ENCODE data around the gene SYDE1.
"Not testable (repeated sequence)": the region's sequence is repeated elsewhere in the genome, so short reads cannot be mapped to it uniquely, and the experiment has no call there.

The SYDE1 gene

DNA sequence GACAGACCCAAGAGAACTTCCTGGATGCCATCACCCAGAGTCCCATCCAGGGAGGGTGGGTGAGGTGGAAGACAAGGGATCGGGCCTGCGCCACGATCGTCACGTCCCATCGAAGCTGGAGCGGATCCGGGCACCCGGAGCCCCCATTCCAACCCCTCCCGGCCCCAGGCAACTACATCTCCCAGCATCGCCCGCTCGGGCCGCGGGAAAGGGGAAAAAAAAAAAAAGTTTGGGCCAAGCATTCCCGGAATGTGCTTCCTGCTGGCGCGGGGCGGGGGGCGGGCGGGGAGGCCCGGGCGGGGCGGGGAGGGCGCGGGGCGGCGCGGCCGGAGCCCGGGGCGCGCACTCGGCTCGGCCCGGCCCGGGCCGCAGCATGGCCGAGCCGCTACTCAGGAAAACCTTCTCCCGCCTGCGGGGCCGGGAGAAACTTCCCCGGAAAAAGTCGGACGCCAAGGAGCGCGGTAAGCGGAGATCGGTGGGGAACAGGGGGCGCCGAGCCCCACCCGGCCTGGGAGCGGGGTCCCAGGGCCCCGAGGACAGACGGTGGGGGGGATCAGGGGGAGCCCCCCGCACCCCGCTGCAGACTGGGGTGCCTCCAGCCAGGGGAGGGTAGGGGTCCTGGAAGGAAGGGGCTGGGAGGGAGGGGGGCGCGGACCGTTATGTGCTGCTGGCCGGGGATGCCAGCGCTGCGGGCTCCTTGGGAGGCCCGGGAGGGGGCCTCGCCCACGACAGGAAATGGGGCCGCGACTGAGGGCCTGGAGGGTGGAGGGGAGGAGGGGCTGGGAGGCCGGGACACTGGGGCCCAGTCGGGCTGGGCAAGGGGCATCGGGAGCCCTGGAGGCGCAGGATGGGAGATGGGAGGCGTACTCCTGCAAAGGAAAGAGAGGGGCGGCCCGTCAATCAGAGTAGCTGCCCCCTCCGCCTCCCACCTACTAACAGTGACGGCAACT, at the start of gene SYDE1:
TSS of gene SYDE1 (plus strand) at position 341 of the 950 bp plus-strand sequence. CDS start at position 374, 33 bp downstream.
- no peak for DNase-seq (ENCODE audit: low read depth)

DNA sequence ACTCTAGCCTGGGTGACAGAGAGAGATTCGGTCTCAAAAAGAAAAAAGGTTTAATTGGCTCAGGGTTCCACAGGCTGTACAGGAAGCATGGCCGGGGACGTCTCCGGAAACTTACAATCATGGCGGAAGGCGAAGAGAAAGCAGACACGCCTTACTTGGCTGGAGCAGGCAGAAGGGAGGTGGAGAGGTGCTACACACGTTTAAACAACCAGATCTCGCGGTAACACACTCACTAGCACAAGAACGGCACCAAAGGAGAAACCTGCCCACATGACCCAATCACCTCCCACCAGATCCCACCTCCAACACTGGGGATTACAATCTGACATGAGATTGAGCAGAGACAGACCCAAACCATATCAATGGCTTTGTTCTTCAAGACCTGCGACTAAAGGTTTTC, 45.2 kb upstream of the SYDE1 start:
- DNase-seq (ENCODE audit: low read depth): no peak

GRCh38 chr19:15070386-15070785, 36.8 kb upstream of the SYDE1 start:
- not testable (repeated sequence) for DNase-seq (ENCODE audit: low read depth)

GRCh38 chr19:15072930-15073647, 34.1 kb upstream of the SYDE1 start:
- DNase-seq (ENCODE audit: low read depth): no peak

GRCh38 chr19:15074371-15074770, 32.8 kb upstream of the SYDE1 start:
- DNase-seq (ENCODE audit: low read depth): no peak

DNA sequence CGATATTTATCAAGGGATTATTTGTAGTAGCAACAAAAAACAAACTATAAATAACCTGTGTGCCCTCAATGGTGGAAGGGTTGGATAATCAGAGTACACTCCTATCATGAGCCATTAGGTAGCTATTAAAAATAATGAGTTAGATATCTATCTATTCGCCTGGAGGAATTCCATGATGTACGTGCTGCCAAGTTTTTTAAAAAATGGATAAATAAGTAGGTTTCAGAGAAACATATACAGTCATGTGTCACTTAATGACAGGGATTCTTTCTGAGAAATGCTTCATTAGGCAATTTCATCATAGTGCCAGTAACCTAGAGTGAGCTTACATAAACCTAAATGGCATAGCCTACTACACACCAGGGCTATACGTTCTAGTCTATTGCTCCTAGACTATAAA, 31.4 kb upstream of the SYDE1 start:
- no peak for DNase-seq (ENCODE audit: low read depth)

- not testable (repeated sequence) for DNase-seq (ENCODE audit: low read depth)
These were observed 27.2 kb upstream of the SYDE1 start for GRCh38 chr19:15080002-15080401.

DNA sequence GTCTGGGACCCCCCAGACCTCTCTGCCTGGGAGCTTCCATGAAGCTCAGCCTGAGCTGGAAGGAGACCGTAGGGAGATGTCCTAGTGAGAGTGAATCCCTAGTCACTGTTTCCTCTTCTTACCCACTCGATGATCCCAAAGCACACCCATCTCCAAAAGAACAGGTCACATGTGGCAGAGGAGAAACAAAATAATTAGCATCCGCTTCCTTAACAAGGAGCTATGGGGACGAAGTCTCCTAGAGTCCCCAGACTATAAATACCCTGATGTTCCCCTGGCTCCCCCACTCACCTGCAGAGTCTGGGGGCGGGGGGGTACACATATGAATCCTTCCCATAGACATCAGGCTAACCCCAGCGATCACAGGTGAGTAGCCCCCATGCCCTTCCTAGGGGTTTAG, 25.3 kb upstream of the SYDE1 start, which contains the start of gene OR1I1:
TSS of gene OR1I1 (plus strand) at position 301 of the 400 bp plus-strand sequence. CDS start 4,855 bp downstream, outside the sequence.
- DNase-seq (ENCODE audit: low read depth): no peak

GRCh38 chr19:15087182-15087581, 20.0 kb upstream of the SYDE1 start:
- DNase-seq (ENCODE audit: low read depth): no peak

GRCh38 chr19:15091918-15092753, 15.1 kb upstream of the SYDE1 start:
- no peak for DNase-seq (ENCODE audit: low read depth)

GRCh38 chr19:15093001-15093400, 14.2 kb upstream of the SYDE1 start:
- DNase-seq (ENCODE audit: low read depth): no peak

DNA sequence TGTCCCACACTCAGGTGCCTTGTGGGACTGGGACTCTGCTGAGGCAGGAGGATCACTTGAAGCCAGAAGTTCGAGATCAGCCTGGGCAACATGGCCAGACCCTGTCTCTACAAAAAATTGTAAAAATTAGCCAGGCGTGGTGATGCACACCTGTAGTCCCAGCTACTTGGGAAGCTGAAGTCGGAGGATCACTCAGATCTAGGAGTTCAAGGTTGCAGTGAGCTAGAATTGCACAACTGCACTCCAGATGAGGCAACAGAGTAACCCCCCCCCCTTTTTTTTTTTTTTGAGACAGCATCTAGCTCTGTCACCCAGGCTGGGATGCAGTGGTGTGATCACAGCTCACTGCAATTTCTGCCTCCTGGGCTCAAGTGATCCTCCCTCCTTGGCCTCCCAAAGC, 11.0 kb upstream of the SYDE1 start:
- no peak for DNase-seq (ENCODE audit: low read depth)

GRCh38 chr19:15097980-15098379, 9.2 kb upstream of the SYDE1 start:
- DNase-seq (ENCODE audit: low read depth): not testable (repeated sequence)

GRCh38 chr19:15098460-15098859, 8.7 kb upstream of the SYDE1 start:
- no peak for DNase-seq (ENCODE audit: low read depth)

DNA sequence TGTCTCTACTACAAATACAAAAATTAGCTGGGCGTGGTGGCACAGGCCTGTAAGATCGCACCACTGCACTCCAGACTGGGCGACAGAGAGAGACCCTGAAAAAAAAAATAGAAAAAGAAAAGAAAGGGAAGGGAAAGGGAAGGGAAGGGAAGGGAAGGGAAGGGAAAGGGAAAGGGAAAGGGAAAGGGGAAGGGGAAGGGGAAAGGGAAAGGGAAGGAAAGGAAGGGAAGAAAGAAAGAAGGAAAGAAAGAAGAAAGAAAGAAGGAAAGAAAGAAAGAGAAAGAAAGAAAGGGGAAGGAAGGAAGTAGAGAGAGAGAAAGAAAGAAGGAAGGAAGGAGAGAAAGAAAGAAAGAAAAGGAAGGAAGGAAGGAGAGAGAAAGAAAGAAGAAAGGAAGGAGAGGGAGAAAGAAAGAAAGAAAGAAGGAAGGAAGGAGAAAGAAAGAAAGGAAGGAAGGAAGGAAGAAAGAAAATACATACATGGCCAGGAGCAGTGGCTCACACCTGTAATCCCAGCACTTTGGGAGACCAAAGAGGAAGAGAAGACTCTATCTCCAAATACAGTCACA, 8.1 kb upstream of the SYDE1 start:
- no peak for DNase-seq (ENCODE audit: low read depth)

DNA sequence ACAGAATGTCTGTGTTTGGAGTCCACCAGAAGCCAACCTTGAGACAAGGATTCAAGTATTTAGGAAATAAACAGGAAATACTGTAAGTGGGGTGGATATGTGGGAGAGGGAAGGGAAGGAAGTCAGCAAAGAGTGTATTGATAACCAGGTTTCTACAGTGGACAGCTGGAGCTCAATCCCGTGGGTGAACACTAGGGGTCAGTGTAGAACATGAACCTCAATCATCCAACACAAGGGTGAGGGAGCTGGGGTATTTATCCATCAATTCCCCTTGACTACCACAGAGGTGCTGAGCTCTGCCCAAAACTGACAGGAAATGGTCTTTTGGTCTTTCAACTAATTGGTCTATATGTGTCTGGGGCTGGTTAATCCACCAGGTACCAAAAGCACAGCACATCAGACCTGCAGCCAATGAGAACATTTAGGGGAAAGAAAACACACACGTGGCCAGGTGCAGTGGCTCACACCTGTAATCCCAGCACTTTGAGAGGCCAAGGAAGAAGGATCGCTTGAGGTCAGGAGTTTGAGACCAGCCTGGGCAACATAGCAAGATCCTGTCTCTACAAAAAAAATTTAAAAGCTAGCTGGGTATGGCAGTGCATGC, 5.6 kb upstream of the SYDE1 start:
- DNase-seq (ENCODE audit: low read depth): no peak

GRCh38 chr19:15104003-15104402, 3.2 kb upstream of the SYDE1 start:
- DNase-seq (ENCODE audit: low read depth): no peak

- DNase-seq (ENCODE audit: low read depth): no peak
These were observed 2.8 kb upstream of the SYDE1 start for GRCh38 chr19:15104411-15104810.

DNA sequence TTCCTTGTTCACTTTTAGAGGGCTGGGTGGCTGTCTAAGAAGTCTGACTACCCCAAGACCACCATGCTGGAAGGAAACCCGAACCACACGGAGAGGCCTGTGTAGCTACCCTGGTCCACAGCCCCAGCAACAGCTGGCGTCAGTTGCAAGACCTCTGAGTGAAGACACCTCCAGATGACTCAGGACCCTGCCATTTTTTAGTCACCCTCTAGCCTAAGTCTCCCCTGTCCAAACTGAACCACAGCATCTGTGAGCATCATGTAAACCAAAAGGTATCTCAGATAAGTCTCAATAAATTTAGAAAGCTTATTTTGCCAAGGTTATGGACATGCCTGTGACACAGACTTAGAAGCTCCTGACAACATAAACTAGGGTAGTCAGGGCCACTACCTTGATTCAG, 2.2 kb upstream of the SYDE1 start:
- no peak for DNase-seq (ENCODE audit: low read depth)

DNA sequence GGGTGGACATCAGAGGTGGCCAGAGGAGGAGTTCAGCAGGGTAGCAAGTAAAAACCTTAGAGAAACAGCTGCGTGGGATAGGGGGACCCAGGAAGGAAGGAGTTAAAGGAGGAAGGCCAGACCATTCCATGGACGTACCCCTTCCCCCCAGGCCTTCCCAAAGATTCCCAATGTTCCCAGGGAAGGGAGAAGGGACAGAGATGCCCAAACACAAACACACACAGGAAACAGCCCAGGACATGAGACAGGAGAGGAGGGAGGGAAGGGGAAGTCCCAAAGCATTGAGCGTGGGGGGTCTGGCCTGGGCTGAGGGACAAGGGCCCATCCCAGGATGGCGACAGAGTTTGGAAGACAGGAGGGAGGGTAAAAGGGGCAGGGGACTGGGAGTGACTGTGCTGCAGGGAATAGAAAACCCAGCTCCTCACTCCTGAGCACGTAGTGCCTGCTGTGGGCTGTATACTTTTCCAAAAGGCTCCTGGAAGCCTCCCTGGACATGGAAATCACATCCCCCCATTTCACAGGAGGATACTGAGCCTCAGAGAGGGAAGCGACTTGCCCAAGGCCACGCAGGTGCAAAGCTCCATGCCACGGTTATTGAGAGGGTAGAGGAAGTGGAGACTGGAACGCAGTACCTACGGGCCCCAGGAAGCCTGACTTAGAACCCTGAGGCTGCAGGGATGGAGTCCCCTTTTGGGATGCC, 1.1 kb downstream of the SYDE1 start:
- DNase-seq (ENCODE audit: low read depth): no peak
